ENCODE results near the gene CST1.
"Not testable (repeated sequence)": the region's sequence is repeated elsewhere in the genome, so short reads cannot be mapped to it uniquely, and the experiment has no call there.

CST1 gene

GRCh38 chr20:23754731-23755130, 4.0 kb upstream of the CST1 start:
- no peak for DNase-seq (ENCODE audit: low read depth)

- no peak for DNase-seq (ENCODE audit: low read depth)
These were observed 2.9 kb upstream of the CST1 start for GRCh38 chr20:23753589-23753988.

GRCh38 chr20:23753194-23753548, 2.4 kb upstream of the CST1 start:
- DNase-seq (ENCODE audit: low read depth) = no peak

- DNase-seq (ENCODE audit: low read depth) = no peak
These were observed 1.9 kb upstream of the CST1 start for GRCh38 chr20:23752481-23753193.

GRCh38 chr20:23752019-23752418, 1.3 kb upstream of the CST1 start:
- DNase-seq (ENCODE audit: low read depth) = no peak

- DNase-seq (ENCODE audit: low read depth) = no peak
These were observed 989 bp downstream of the CST1 start for GRCh38 chr20:23749746-23750145.

- DNase-seq (ENCODE audit: low read depth) = not testable (repeated sequence)
These were observed 1.8 kb downstream of the CST1 start for GRCh38 chr20:23748975-23749374.

GRCh38 chr20:23747551-23747950, 3.2 kb downstream of the CST1 start:
- not testable (repeated sequence) for DNase-seq (ENCODE audit: low read depth)

- DNase-seq (ENCODE audit: low read depth) = not testable (repeated sequence)
These were observed 3.6 kb downstream of the CST1 start for GRCh38 chr20:23747092-23747491.

GRCh38 chr20:23746321-23746720, 4.4 kb downstream of the CST1 start:
- no peak for DNase-seq (ENCODE audit: low read depth)

- no peak for DNase-seq (ENCODE audit: low read depth)
These were observed 5.5 kb downstream of the CST1 start for GRCh38 chr20:23745247-23745646.

- no peak for DNase-seq (ENCODE audit: low read depth)
These were observed 5.9 kb downstream of the CST1 start for GRCh38 chr20:23744817-23745216.

GRCh38 chr20:23735391-23735790, 15.3 kb downstream of the CST1 start:
- not testable (repeated sequence) for DNase-seq (ENCODE audit: low read depth)

GRCh38 chr20:23734949-23735348, 15.8 kb downstream of the CST1 start:
- not testable (repeated sequence) for DNase-seq (ENCODE audit: low read depth)

- DNase-seq (ENCODE audit: low read depth) = not testable (repeated sequence)
These were observed 16.3 kb downstream of the CST1 start for GRCh38 chr20:23734440-23734839.

- DNase-seq (ENCODE audit: low read depth) = no peak
These were observed 23.7 kb downstream of the CST1 start for GRCh38 chr20:23727016-23727415.

- DNase-seq (ENCODE audit: low read depth) = no peak
These were observed 25.6 kb downstream of the CST1 start for GRCh38 chr20:23725102-23725501.

GRCh38 chr20:23723659-23724307, 27.0 kb downstream of the CST1 start:
- DNase-seq (ENCODE audit: low read depth) = not testable (repeated sequence)

GRCh38 chr20:23722851-23723250, 27.9 kb downstream of the CST1 start:
- not testable (repeated sequence) for DNase-seq (ENCODE audit: low read depth)

GRCh38 chr20:23721962-23722361, 28.8 kb downstream of the CST1 start:
- DNase-seq (ENCODE audit: low read depth) = no peak

- not testable (repeated sequence) for DNase-seq (ENCODE audit: low read depth)
These were observed 31.4 kb downstream of the CST1 start for GRCh38 chr20:23719351-23719750.

GRCh38 chr20:23711778-23712177, 39.0 kb downstream of the CST1 start:
- DNase-seq (ENCODE audit: low read depth) = not testable (repeated sequence)

GRCh38 chr20:23710771-23711170, 40.0 kb downstream of the CST1 start:
- DNase-seq (ENCODE audit: low read depth) = no peak

GRCh38 chr20:23705895-23706294, 44.8 kb downstream of the CST1 start:
- no peak for DNase-seq (ENCODE audit: low read depth)

Data from activated T-cell treated with anti-CD3 and anti-CD28 coated beads for 24 hours (primary cell).